H1 (cell line): ENCODE results near the gene AZI2. TPM values are rescaled to one million over a fixed set of nuclear protein-coding genes. Genes with fewer than 3 reads are reported as not detected.

Experiments used
- CTCF ChIA-PET: fragments of 300-600 bp; sonication (Branson Sonifier 250); formaldehyde crosslinking; loops from one replicate; lab custom pipeline; 2021; ENCODE audit not compliant: partially characterized antibody; lab: Charles Lee
- POLR2A ChIA-PET: fragments of 300-600 bp; sonication (Branson Sonifier 250); formaldehyde crosslinking; loops from one replicate; lab custom pipeline; 2021; ENCODE audit warnings: inconsistent platforms; ENCODE audit not compliant: partially characterized antibody; lab: Charles Lee
- DNase-seq, 2 experiments: peaks; one replicate each; pipeline versions ENCODE4 v3.0.0 to v3.0.0-alpha.2; 2010 to 2022; ENCODE audit warnings: low spot score in 2 of 2, low read depth in 1 of 2, mixed read lengths in 1 of 2
- FAIRE-seq: peaks from 2 replicates; lab custom pipeline; 2011; peaks lifted over from hg19 to GRCh38; lab: Jason Lieb, UNC
- H2AFZ ChIP-seq: 2 replicates; pipeline ENCODE4 v1.8.1; 2012; ENCODE audit warnings: low read length, inconsistent platforms
- H2AK5ac ChIP-seq: 2 replicates; pipeline ENCODE4 v1.6.1; 2013; ENCODE audit warnings: low read depth, low read length
- H2BK120ac ChIP-seq: replicated peaks from 2 replicates; pipeline ENCODE3; 2013; ENCODE audit warnings: low read depth, low read length, inconsistent platforms
- H2BK12ac ChIP-seq: 2 replicates; pipeline ENCODE4 v1.6.1; 2013; ENCODE audit warnings: low read depth, low read length
- H2BK15ac ChIP-seq: 2 replicates; pipeline ENCODE4 v1.6.1; 2013; ENCODE audit warnings: low read length
- H2BK20ac ChIP-seq: 2 replicates; pipeline ENCODE4 v1.6.1; 2013; ENCODE audit warnings: low read length
- H2BK5ac ChIP-seq: 2 replicates; pipeline ENCODE4 v1.6.1; 2013; ENCODE audit warnings: low read depth, low read length
- H3K14ac ChIP-seq: 2 replicates; pipeline ENCODE4 v1.6.1; 2013; ENCODE audit warnings: inconsistent platforms; ENCODE audit not compliant: insufficient read length
- H3K18ac ChIP-seq: 2 replicates; pipeline ENCODE4 v1.6.1; 2013; ENCODE audit warnings: low read length; ENCODE audit errors: extremely low read depth
- H3K23ac ChIP-seq: 2 replicates; pipeline ENCODE4 v1.6.1; 2013; ENCODE audit warnings: inconsistent platforms; ENCODE audit not compliant: insufficient read length
- H3K23me2 ChIP-seq: 2 replicates; pipeline ENCODE4 v1.6.1; 2013; ENCODE audit warnings: low read depth, low read length
- H3K27ac ChIP-seq: 2 replicates; pipeline ENCODE4 v1.6.1; 2011; ENCODE audit warnings: low read depth, low read length, inconsistent platforms
- H3K27me3 ChIP-seq, 4 experiments: replicated peaks in 1 of 4; 1 replicate in 1 of 4; 2 replicates in 3 of 4; pipeline versions ENCODE4 v1.6.1 to v1.8.1; 2011 to 2013; ENCODE audit warnings: low read length in 3 of 4, mild to moderate bottlenecking in 3 of 4, inconsistent platforms in 2 of 4, mixed read lengths in 2 of 4, moderate library complexity in 1 of 4; ENCODE audit not compliant: control insufficient read depth in 3 of 4, insufficient read depth in 3 of 4; ENCODE audit errors: extremely low read depth in 1 of 4
- H3K36me3 ChIP-seq, 4 experiments: 2 replicates each; pipeline versions ENCODE4 v1.6.1 to v1.8.1; 2011 to 2013; ENCODE audit warnings: mild to moderate bottlenecking in 4 of 4, low read length in 3 of 4, moderate library complexity in 2 of 4, control low read depth in 1 of 4, inconsistent platforms in 1 of 4; ENCODE audit not compliant: insufficient read depth in 4 of 4, control insufficient read depth in 2 of 4
- H3K4ac ChIP-seq: replicated peaks from 2 replicates; pipeline ENCODE3; 2013; ENCODE audit warnings: low read length, low read depth, mixed read lengths, inconsistent platforms; ENCODE audit not compliant: insufficient read length
- H3K4me1 ChIP-seq, 4 experiments: replicated peaks in 1 of 4; 1 replicate in 1 of 4; 2 replicates in 3 of 4; pipeline versions ENCODE4 v1.6.1 to v1.8.1; 2011 to 2013; ENCODE audit warnings: low read length in 3 of 4, inconsistent platforms in 2 of 4, mixed read lengths in 1 of 4; ENCODE audit not compliant: insufficient read depth in 4 of 4, control insufficient read depth in 3 of 4
- H3K4me2 ChIP-seq, 2 experiments: 2 replicates each; pipeline versions ENCODE4 v1.6.1 to v1.8.1; 2011 to 2013; ENCODE audit warnings: low read depth in 2 of 2, low read length in 2 of 2, control low read depth in 1 of 2, inconsistent platforms in 1 of 2, mild to moderate bottlenecking in 1 of 2; ENCODE audit not compliant: insufficient read depth in 1 of 2
- H3K4me3 ChIP-seq, 4 experiments: fragments of 200-600, 300-600 bp in 1 of 4; sonication (generic), shearing (Covaris generic), sonication (Bioruptor Twin) in 1 of 4; 2 replicates each; pipeline versions ENCODE4 v1.5.1 to v1.8.1; 2011 to 2016; ENCODE audit warnings: low read length in 4 of 4, low read depth in 3 of 4, control low read depth in 2 of 4, inconsistent platforms in 2 of 4, mild to moderate bottlenecking in 2 of 4, mixed read lengths in 1 of 4, moderate library complexity in 1 of 4; ENCODE audit not compliant: insufficient read depth in 2 of 4; ENCODE audit errors: extremely low read depth in 1 of 4
- H3K56ac ChIP-seq: replicated peaks from 2 replicates; pipeline ENCODE3; 2013; ENCODE audit warnings: low read depth, mild to moderate bottlenecking, mixed read lengths, low read length, inconsistent platforms; ENCODE audit not compliant: insufficient read length
- H3K79me1 ChIP-seq: 2 replicates; pipeline ENCODE4 v1.6.1; 2013; ENCODE audit warnings: low read depth, low read length, control low read depth
- H3K79me2 ChIP-seq, 2 experiments: 2 replicates each; pipeline versions ENCODE4 v1.6.1 to v1.8.1; 2012 to 2013; ENCODE audit warnings: low read length in 2 of 2, mild to moderate bottlenecking in 2 of 2, inconsistent platforms in 1 of 2; ENCODE audit not compliant: insufficient read depth in 2 of 2, control insufficient read depth in 1 of 2
- H3K9ac ChIP-seq, 4 experiments: replicated peaks in 1 of 4; 1 replicate in 1 of 4; 2 replicates in 3 of 4; pipeline versions ENCODE4 v1.6.1 to v1.8.1; 2011 to 2013; ENCODE audit warnings: low read depth in 3 of 4, low read length in 3 of 4, control low read depth in 2 of 4, mild to moderate bottlenecking in 2 of 4, moderate library complexity in 2 of 4, inconsistent platforms in 1 of 4; ENCODE audit errors: extremely low read depth in 1 of 4
- H3K9me3 ChIP-seq, 2 experiments: 2 replicates each; pipeline versions ENCODE4 v1.6.1 to v1.8.1; 2012 to 2013; ENCODE audit warnings: mild to moderate bottlenecking in 2 of 2, moderate library complexity in 2 of 2, control low read depth in 1 of 2, inconsistent platforms in 1 of 2, low read depth in 1 of 2, low read length in 1 of 2, mixed read lengths in 1 of 2; ENCODE audit not compliant: insufficient read depth in 2 of 2
- H4K20me1 ChIP-seq, 2 experiments: replicated peaks in 1 of 2; 2 replicates each; pipeline versions ENCODE3 to v1.8.1; 2011 to 2013; ENCODE audit warnings: inconsistent platforms in 2 of 2, low read length in 2 of 2, mild to moderate bottlenecking in 1 of 2; ENCODE audit not compliant: insufficient read depth in 2 of 2, control insufficient read depth in 1 of 2
- H4K5ac ChIP-seq: 2 replicates; pipeline ENCODE4 v1.6.1; 2013; ENCODE audit warnings: low read length, low read depth, mixed read lengths, inconsistent platforms; ENCODE audit not compliant: insufficient read length
- H4K8ac ChIP-seq: 2 replicates; pipeline ENCODE4 v1.8.0; 2013; ENCODE audit warnings: mild to moderate bottlenecking, moderate library complexity, low read length, inconsistent platforms; ENCODE audit not compliant: insufficient read depth; ENCODE audit errors: extremely low read depth
- H4K91ac ChIP-seq: replicated peaks from 2 replicates; pipeline ENCODE3; 2013; ENCODE audit warnings: low read length, mixed read lengths, inconsistent platforms; ENCODE audit not compliant: insufficient read length
- ASH2L ChIP-seq: fragments of 200-600, 300-600 bp; sonication (generic); IDR thresholded peaks from one replicate; pipeline ENCODE4 v1.7.1; 2017; ENCODE audit warnings: low read length
- SAP30 ChIP-seq: fragments of 300-600 bp; sonication (generic); IDR thresholded peaks from 2 replicates; pipeline ENCODE4 v1.7.1; 2012; ENCODE audit warnings: low read length, moderate library complexity, mild to moderate bottlenecking, inconsistent platforms; ENCODE audit not compliant: insufficient read depth, insufficient replicate concordance
- SIN3A ChIP-seq, 2 experiments: IDR thresholded peaks in 1 of 2; conservative IDR thresholded peaks in 1 of 2; 2 replicates each; pipeline ENCODE4 v1.6.1; 2011 to 2012; ENCODE audit warnings: low read length in 2 of 2, improper control_type of control experiment in 1 of 2, low read depth in 1 of 2, mild to moderate bottlenecking in 1 of 2
- SP1 ChIP-seq: IDR thresholded peaks from 2 replicates; pipeline ENCODE4 v1.6.1; 2011; ENCODE audit warnings: low read depth, low read length
- SP4 ChIP-seq: IDR thresholded peaks from 2 replicates; pipeline ENCODE4 v1.6.1; 2012; ENCODE audit warnings: low read length, inconsistent platforms
- SUZ12 ChIP-seq: fragments of 200-600 bp; sonication (generic); IDR thresholded peaks from 2 replicates; pipeline ENCODE4 v1.6.1; 2012; ENCODE audit warnings: mild to moderate bottlenecking, inconsistent platforms, low read length, moderate library complexity, mixed read lengths
- ZNF274 ChIP-seq: IDR thresholded peaks from 2 replicates; pipeline ENCODE4 v1.7.0; 2012; ENCODE audit warnings: low read length, borderline replicate concordance; ENCODE audit errors: extremely low read depth
- WGBS, 2 experiments: shearing (Covaris generic) in 1 of 2; methylation state at CpG; one replicate each; pipeline versions ENCODE4 v1.1.6 to v1.1.7; 2013 to 2015; ENCODE audit warnings: low lambda C conversion rate in 2 of 2, mixed read lengths in 2 of 2, inconsistent platforms in 1 of 2, low coverage in 1 of 2, missing lambda C conversion rate in 1 of 2; ENCODE audit not compliant: insufficient replicate concordance in 2 of 2, insufficient coverage in 1 of 2, insufficient read length in 1 of 2; ENCODE audit errors: extremely low coverage in 1 of 2, missing lambda C conversion rate in 1 of 2; 5-methylcytosine and 5-hydroxymethylcytosine counted together
- polyA plus RNA-seq, 7 experiments: library from polyadenylated mRNA; depleted of rRNA in 3 of 7; stranded (reverse) in 5 of 7; unstranded in 2 of 7; fragments of >200 nt in 5 of 7; fragments of 200-250 nt in 2 of 7; gene quantifications; 1 replicate in 5 of 7; 2 replicates in 1 of 7; 4 replicates in 1 of 7; pipeline versions ENCODE4 v1.2.1 to v1.2.3, GENCODE V29; 2011 to 2013; ENCODE audit warnings: missing spikeins in 2 of 7, mixed read lengths in 2 of 7
- total RNA-seq: library from RNA; stranded (reverse); fragmentation: NEBNext Ultra II Directional; extraction: Animal tissue kit (Norgen Biotek cat#: 25700); gene quantifications from 2 replicates; pipeline ENCODE4 v1.2.1, GENCODE V29; 2021

Gene AZI2
- total and polyA plus RNA-seq, 2 of the 8 experiments (the other 6 are each of a cell fraction or from before 2014, with no cell fraction given) = 17.4 to 39.2 TPM

GRCh38 chr3:28348265-28348628, 377 bp downstream of the AZI2 start:
- Histone ChIP-seq H3K79me2 (peaks cover 0 to 40% of the 10 kb centered on the region in 2 experiments; a peak in 2 of 4 replicates), H3K56ac (peak overlapping the region; percentile 47), H3K4me3 (peak overlapping the region; percentile 81 to 96 (median 84)), H3K36me3 (no peaks in the 10 kb centered on the region), H3K23ac (no peak overlapping the region), H2AFZ (peak overlapping the region; percentile 98), H3K23me2 (peaks cover 5% of the 10 kb centered on the region; the same call in 1 of the 2 replicates), H2BK20ac (no peak overlapping the region), H2AK5ac (no peak overlapping the region), H2BK15ac (no peak overlapping the region), H2BK120ac (no peak overlapping the region), H3K18ac (no peak overlapping the region; the same call in 1 of the 2 replicates), H4K8ac (no peak overlapping the region; the same call in 1 of the 2 replicates), H3K14ac (no peak overlapping the region), H3K4me1 (no peaks in the 10 kb centered on the region; a peak in 2 of 7 replicates), H3K9ac (peak overlapping the region in 3 of 4 experiments; percentile 90 to 93 (median 93); a peak in 6 of 7 replicates), H3K4me2 (peak overlapping the region; percentile 68 to 87), H3K27me3 (no peaks in the 10 kb centered on the region), H3K4ac (no peak overlapping the region), H3K27ac (peak overlapping the region; percentile 97), H3K79me1 (no peaks in the 10 kb centered on the region), H4K20me1 (peaks cover 0 to 2% of the 10 kb centered on the region in 2 experiments), H2BK5ac (peak overlapping the region; percentile 96; the same call in 1 of the 2 replicates), H3K9me3 (no peaks in the 10 kb centered on the region; a peak in 1 of 4 replicates), H2BK12ac (no peak overlapping the region), H4K91ac (no peak overlapping the region), H4K5ac (peak overlapping the region; percentile 60)
- 2% methylated on average over 6 of the region's 16 CpGs; no CpG with 5 or more reads in 1 of the 2 experiments for WGBS, 2 experiments
- FAIRE-seq (no peak), DNase-seq (no peak)
- TF ChIP-seq SP1 (0 out of 2 replicates have a peak, but pooled peaks have one; percentile 12), SP4 (0 out of 2 replicates have a peak, but pooled peaks have one; percentile 51), SUZ12 (0 out of 2 replicates have a peak, but pooled peaks have one; percentile 3), SAP30 (peak; percentile 39), ZNF274 (no peak), ASH2L (no peak), SIN3A (conservative IDR thresholded peaks at IDR 0.05 in 1 of 2, IDR thresholded peaks at IDR 0.05 in 1 of 2; ENCODE audit: low read depth in 1 of 2, low read length in 2 of 2) (0 out of 4 replicates have a peak, but pooled peaks have one; percentile 23 to 34)
- POLR2A ChIA-PET = interaction anchor here (0.9 to 1.9 kb wide), 6 partner anchors 9 to 620 kb away, joined by 3 to 10 read pairs (median 4); partner anchors contain the start of gene CMC1
- CTCF ChIA-PET = interaction anchor here (0.9 to 1.9 kb wide), 4 partner anchors 13 to 1036 kb away, joined by 3 to 8 read pairs (median 3); no protein-coding TSS in a partner anchor
